Panc1 (cell line): ENCODE data around the gene PHC3.
"Not testable (repeated sequence)": the region's sequence is repeated elsewhere in the genome, so short reads cannot be mapped to it uniquely, and the experiment has no call there.

Experiments used
- CTCF ChIP-seq: fragments of 450-650 bp; IDR thresholded peaks from 2 replicates; pipeline ENCODE4 v1.5.1; 2017; ENCODE audit warnings: mild to moderate bottlenecking
- POLR2AphosphoS5 ChIP-seq: IDR thresholded peaks from 2 replicates; pipeline ENCODE4 v1.6.1; 2012; ENCODE audit warnings: mild to moderate bottlenecking, low read depth, low read length, moderate library complexity
- TCF7L2 ChIP-seq: IDR thresholded peaks from 2 replicates; pipeline ENCODE4 v1.6.1; 2011; ENCODE audit warnings: mild to moderate bottlenecking, low read depth, low read length, inconsistent platforms

GRCh38 chr3:170206164-170206762 lies 24.7 kb upstream of the PHC3 start:
- TF ChIP-seq CTCF, POLR2AphosphoS5, TCF7L2: not testable (repeated sequence)
